Measurements from ENCODE around the gene ERFE. TPM values are rescaled to one million over a fixed set of nuclear protein-coding genes. Genes with fewer than 3 reads are reported as not detected.
A peak's percentile ranks its signal among the peaks of the same experiment; 100 is the strongest.

ERFE gene
- total and polyA plus RNA-seq, 9 of the 15 experiments (the other 6 are each of a cell fraction or from before 2014, with no cell fraction given) = 0.55 to 8.2 (median 3.7) TPM

GRCh38 chr2:238119756-238120462 lies 38.9 kb upstream of the ERFE start:
- intact Hi-C loops (cut with micrococcal nuclease) = no loop called here
- 0% methylated on average over 8 of the region's 15 CpGs for WGBS (ENCODE audit: insufficient coverage, low coverage, missing lambda C conversion rate)
- no peaks in the 10 kb centered on the region for H3K36me3 ChIP-seq (ENCODE audit: control insufficient read depth, insufficient read depth, low read length)
- no peaks in the 10 kb centered on the region for H3K9me3 ChIP-seq (replicated peaks; ENCODE audit: control insufficient read depth, insufficient read depth, low read depth, low read length)
- peaks cover 5 to 41% of the 10 kb centered on the region in 2 experiments; a peak in 4 of 5 replicates for H3K27me3 ChIP-seq (ENCODE audit: control insufficient read depth in 2 of 2, insufficient read depth in 2 of 2, low read length in 2 of 2)
- no peak overlapping the region for H2AFZ ChIP-seq (ENCODE audit: low read depth, low read length)
- no peak overlapping the region for H3K9ac ChIP-seq (ENCODE audit: insufficient read depth in 1 of 2, low read depth in 2 of 2, low read length in 2 of 2)
- TF ChIP-seq ETV1 (tag; conservative IDR thresholded peaks at IDR 0.05; ENCODE audit: low read depth) = no peak
- TF ChIP-seq SPI1 (IDR thresholded peaks at IDR 0.05; ENCODE audit: borderline replicate concordance, low read depth, low read length) = peak; percentile 33; the same call in 1 of the 2 replicates
- TF ChIP-seq ZNF263 (CRISPR knock-in tag; IDR thresholded peaks at IDR 0.05; ENCODE audit: borderline replicate concordance) = peak; percentile 17; the same call in 1 of the 2 replicates
- no peak for TF ChIP-seq SOX6 (IDR thresholded peaks at IDR 0.05)
- H3K4me2 ChIP-seq (ENCODE audit: insufficient read depth, low read length) = no peak overlapping the region
- H3K27ac ChIP-seq (ENCODE audit: extremely low read depth, low read depth, low read length) = no peak overlapping the region
- ChIA-PET CTCF (ENCODE audit: low intra/inter-chr PET ratio) (no interaction called here), POLR2A (interaction anchor here (0.7 kb wide), 1 partner anchor 404 kb away, joined by 3 read pairs; no protein-coding TSS in a partner anchor)
- in situ Hi-C loops (cut with MboI) = no loop called here
- H3K4me1 ChIP-seq (replicated peaks in 1 of 2; ENCODE audit: control insufficient read depth in 2 of 2, insufficient read depth in 2 of 2, low read length in 2 of 2) = peaks cover 0 to 37% of the 10 kb centered on the region in 2 experiments; a peak in 3 of 5 replicates
- H3K79me2 ChIP-seq (ENCODE audit: control insufficient read depth, insufficient read depth, low read length) = no peaks in the 10 kb centered on the region
- FAIRE-seq (no peak), DNase-seq (ENCODE audit: extremely low read depth in 1 of 4, low spot score in 3 of 4) (no peak), ATAC-seq (no peak)
- BruUV-seq (replicated peaks) = no TSS peak
- H3K9me1 ChIP-seq (ENCODE audit: control insufficient read depth, insufficient read depth, low read length) = no peaks in the 10 kb centered on the region
- H3K4me3 ChIP-seq = no peak overlapping the region
- H4K20me1 ChIP-seq (replicated peaks; ENCODE audit: control insufficient read depth, insufficient read depth, low read length) = no peaks in the 10 kb centered on the region

Data from K562 (cell line).